H7 (cell line): ENCODE measurements around the gene CPSF4L. TPM values are rescaled to one million over a fixed set of nuclear protein-coding genes. Genes with fewer than 3 reads are reported as not detected.
A peak's percentile ranks its signal among the peaks of the same experiment; 100 is the strongest.

Experiments
- DNase-seq: peaks from one replicate; pipeline ENCODE4 v3.0.0; 2012
- H3K27me3 ChIP-seq: 2 replicates; pipeline ENCODE4 v1.6.0; 2011; ENCODE audit warnings: mild to moderate bottlenecking, low read length; ENCODE audit not compliant: control insufficient read depth, insufficient read depth
- H3K36me3 ChIP-seq: replicated peaks from 2 replicates; pipeline ENCODE4 v1.5.1; 2011; ENCODE audit warnings: low read length; ENCODE audit not compliant: control insufficient read depth, insufficient read depth
- H3K4me3 ChIP-seq: 2 replicates; pipeline ENCODE4 v1.5.1; 2011; ENCODE audit warnings: low read depth, mild to moderate bottlenecking, control low read depth, low read length, moderate library complexity; ENCODE audit not compliant: insufficient read depth
- total RNA-seq: library from RNA; depleted of rRNA; stranded (reverse); fragments of >200 nt; shearing (Covaris generic); gene quantifications from 2 replicates; pipeline ENCODE4 v1.2.3, GENCODE V29; 2014

CPSF4L gene
- total RNA-seq, 1 experiment from 2014 or later: not detected

GRCh38 chr17:73283250-73283649 lies 21.6 kb upstream of the CPSF4L start:
- no peaks in the 10 kb centered on the region for H3K27me3 ChIP-seq
- H3K4me3 ChIP-seq: no peak overlapping the region
- DNase-seq: no peak
- no peaks in the 10 kb centered on the region; the same call in 1 of the 2 replicates for H3K36me3 ChIP-seq

DNA sequence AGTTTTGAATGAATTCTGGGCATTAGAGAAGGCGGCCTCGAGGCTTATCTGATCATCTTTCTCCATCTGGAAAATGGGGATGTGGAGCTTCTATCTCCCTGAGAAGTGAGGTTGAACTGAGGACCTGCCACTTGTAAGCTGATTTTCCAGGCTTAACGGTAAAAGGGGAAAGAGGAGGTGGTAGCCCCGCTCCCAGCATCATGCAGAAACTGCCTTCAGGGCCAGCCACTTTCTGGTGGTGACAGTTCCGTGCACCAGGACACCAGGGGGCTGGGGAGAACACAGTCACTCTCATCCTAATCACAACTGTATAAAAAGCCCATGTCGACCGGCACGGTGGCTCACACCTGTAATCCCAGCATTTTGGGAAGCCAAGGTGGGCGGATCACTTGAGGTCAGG lies 20.9 kb upstream of the CPSF4L start:
- Histone ChIP-seq H3K27me3 (no peaks in the 10 kb centered on the region), H3K36me3 (no peaks in the 10 kb centered on the region; the same call in 1 of the 2 replicates), H3K4me3 (no peak overlapping the region)
- no peak for DNase-seq

DNA sequence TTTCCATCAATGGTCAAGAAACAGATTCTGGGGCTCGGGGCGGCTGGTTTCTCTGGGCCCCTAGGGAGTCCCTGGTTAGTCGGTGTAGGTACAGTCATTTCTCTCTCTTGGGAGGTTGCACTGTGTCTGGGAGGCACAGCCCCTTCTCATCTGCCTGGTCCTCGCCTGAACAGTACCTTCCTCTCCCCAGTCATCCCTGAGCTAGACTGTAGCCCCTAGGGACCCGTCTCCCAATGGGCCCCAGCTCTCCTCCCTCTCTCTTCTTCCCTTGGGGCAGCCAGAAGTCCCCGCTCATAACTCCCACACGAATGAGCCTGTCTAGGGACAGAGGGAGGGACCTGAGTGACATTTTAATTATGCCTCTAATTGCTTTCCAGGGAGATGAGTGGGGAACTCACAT lies 20.2 kb upstream of the CPSF4L start:
- H3K4me3 ChIP-seq: no peak overlapping the region
- no peaks in the 10 kb centered on the region for H3K27me3 ChIP-seq
- DNase-seq: no peak
- no peaks in the 10 kb centered on the region; the same call in 1 of the 2 replicates for H3K36me3 ChIP-seq

DNA sequence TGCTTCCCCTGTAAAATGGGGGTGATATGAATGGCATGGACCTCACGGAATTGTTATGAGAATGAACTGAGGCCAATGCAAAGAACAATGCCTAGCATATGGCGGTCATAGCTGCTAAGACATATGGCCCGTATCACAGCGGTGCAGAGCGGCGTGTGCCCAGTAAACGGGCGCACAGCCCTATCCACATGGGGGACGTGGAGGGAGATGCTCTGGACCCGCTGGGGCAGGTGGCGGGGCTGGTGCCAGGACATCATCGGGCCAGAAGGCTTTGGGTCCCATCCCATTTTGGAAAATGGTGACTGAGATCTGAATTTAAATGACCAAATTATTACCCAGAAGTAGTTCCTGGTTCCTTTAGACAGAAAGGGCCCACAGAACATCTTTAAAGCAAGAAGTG lies 18.5 kb upstream of the CPSF4L start:
- no peak for DNase-seq
- no peaks in the 10 kb centered on the region; the same call in 1 of the 2 replicates for H3K36me3 ChIP-seq
- no peak overlapping the region for H3K4me3 ChIP-seq
- no peaks in the 10 kb centered on the region for H3K27me3 ChIP-seq

GRCh38 chr17:73279704-73280103 lies 18.0 kb upstream of the CPSF4L start:
- H3K36me3 ChIP-seq: no peaks in the 10 kb centered on the region
- H3K4me3 ChIP-seq: no peak overlapping the region
- DNase-seq: no peak
- H3K27me3 ChIP-seq: no peaks in the 10 kb centered on the region

DNA sequence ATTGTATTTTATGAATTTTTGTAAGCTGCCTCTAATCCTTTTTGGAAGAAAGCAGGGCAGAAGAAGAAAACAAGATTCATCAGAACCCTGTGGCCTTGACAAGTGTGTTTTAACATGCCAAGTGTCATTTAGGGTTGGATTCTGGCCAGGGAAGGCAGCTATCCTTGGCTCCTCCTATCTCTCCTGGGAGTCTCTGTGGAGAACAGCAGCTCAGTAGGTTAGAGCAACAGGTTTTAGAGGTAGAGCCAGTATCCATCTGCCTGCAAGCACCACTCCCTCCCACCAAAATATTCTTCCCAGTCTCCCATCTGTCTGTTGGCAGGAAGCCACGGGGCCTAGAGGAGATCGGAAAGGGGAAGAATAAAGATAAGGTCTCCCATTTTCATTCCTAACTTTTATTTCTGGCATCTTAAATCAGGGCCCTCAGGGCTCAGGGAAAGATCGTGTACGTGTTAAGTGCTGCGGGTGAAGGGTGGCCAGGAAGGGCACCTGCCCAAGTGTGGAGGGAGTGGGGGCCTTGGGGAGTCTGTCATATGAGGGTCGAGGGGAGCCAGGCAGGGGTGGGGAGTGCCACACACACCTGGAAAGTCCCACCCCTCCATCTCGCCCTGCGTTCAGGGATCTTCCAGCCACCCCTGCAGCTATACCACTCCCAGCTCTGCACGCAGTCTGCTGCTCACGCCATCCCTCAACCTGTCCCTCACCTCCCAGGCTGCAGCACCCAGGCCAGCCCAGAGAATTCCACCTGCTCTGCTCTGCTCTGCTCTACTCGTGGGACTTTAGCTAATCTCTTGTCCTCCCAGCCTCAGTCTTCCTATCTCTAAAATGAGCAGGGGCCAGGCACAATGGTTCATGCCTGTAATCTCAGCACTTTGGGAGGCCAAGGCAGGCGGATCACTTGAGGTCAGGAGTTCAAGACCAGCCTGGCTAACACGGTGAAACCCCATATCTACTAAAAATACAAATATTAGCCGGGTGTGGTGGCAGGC lies 17.1 kb upstream of the CPSF4L start:
- peak; percentile 52 for DNase-seq
- no peaks in the 10 kb centered on the region for H3K36me3 ChIP-seq
- no peaks in the 10 kb centered on the region for H3K27me3 ChIP-seq
- no peak overlapping the region for H3K4me3 ChIP-seq

DNA sequence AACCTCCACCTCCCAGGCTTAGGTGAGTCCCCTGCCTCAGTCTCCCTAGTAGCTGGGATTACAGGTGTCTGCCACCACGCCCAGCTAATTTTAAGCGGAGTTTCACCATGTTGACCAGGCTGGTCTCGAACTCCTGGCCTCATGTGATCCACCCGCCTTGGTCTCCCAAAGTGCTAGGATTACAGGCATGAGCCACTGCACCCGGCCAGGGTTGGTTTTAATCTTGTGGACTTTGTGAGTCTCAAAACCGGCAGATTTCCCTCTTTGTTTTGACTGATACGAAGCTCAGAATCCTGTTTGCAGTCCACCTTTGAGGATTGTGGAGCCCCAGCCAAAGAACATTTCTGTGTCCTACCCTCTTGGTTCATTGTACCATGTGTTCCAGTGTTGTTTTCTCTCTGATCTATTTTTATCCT lies 16.4 kb upstream of the CPSF4L start:
- H3K27me3 ChIP-seq: no peaks in the 10 kb centered on the region
- no peak for DNase-seq
- no peaks in the 10 kb centered on the region for H3K36me3 ChIP-seq
- H3K4me3 ChIP-seq: no peak overlapping the region

GRCh38 chr17:73274490-73274889 lies 12.8 kb upstream of the CPSF4L start:
- H3K27me3 ChIP-seq: no peaks in the 10 kb centered on the region
- DNase-seq: no peak
- H3K36me3 ChIP-seq: no peaks in the 10 kb centered on the region
- H3K4me3 ChIP-seq: no peak overlapping the region

DNA sequence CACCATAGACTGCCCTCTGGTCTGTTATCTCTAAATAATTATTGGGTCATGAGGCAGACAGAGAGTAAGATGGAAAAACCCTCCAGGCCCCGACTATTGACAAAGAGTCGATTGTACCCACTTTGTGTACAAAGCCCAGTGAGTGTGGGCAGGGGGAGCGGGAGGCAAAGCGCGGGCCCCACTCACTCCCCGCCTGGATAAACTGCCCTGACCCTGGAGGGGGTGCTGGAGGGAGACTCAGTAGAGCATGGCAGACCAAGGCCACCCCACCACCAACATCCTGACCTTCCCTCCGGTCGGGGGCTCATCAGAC lies 11.2 kb upstream of the CPSF4L start:
- H3K27me3 ChIP-seq: no peaks in the 10 kb centered on the region

DNA sequence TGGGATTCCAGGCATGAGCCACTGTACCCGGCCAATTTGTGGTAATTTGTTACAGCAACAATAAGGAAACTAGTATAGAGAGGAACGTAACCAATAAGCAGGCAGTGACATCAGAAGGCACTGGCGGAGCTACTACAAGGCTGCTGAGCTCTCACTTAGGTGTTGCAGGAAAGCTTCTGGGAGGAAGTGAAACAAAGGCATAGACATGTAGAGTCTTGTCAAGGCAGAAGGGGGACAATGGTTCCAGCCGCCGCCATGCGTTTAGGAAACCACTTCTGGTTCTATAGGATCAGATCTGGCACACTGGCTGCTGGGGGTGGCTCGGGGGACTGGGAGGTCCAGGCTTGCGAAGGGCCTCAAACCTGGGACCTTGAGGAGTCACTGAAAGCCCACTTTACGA lies 9.4 kb upstream of the CPSF4L start:
- H3K36me3 ChIP-seq: no peaks in the 10 kb centered on the region
- H3K4me3 ChIP-seq: no peak overlapping the region
- no peak for DNase-seq
- no peaks in the 10 kb centered on the region for H3K27me3 ChIP-seq

More for the DNA sequence above, 11.2 kb upstream of the CPSF4L start:
- Histone ChIP-seq H3K36me3 (no peaks in the 10 kb centered on the region), H3K4me3 (no peak overlapping the region)
- DNase-seq: peak; percentile 59

DNA sequence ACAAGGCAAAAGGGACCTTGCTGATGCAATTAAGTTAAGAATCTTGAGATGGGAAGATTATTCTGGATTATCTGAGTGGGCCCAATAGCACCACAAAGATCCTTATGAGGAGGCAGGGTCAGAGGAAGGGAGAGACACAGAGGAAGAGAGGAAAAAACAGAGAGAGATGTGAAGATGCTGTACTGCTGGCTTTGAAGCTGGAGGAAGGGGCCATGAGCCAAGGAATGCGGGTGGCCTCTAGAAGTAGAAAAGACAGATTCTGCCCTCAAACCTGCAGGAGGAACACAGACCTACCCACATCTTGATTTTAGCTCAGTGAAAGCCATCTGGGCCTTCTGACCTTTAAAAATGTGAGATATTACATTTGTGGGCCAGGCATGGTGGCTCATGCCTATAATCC lies 8.1 kb upstream of the CPSF4L start:
- H3K36me3 ChIP-seq: no peaks in the 10 kb centered on the region
- no peak overlapping the region for H3K4me3 ChIP-seq
- no peaks in the 10 kb centered on the region for H3K27me3 ChIP-seq
- no peak for DNase-seq

GRCh38 chr17:73269329-73269615 lies 7.6 kb upstream of the CPSF4L start:
- Histone ChIP-seq H3K4me3 (no peak overlapping the region), H3K27me3 (no peaks in the 10 kb centered on the region), H3K36me3 (no peaks in the 10 kb centered on the region)
- no peak for DNase-seq

DNA sequence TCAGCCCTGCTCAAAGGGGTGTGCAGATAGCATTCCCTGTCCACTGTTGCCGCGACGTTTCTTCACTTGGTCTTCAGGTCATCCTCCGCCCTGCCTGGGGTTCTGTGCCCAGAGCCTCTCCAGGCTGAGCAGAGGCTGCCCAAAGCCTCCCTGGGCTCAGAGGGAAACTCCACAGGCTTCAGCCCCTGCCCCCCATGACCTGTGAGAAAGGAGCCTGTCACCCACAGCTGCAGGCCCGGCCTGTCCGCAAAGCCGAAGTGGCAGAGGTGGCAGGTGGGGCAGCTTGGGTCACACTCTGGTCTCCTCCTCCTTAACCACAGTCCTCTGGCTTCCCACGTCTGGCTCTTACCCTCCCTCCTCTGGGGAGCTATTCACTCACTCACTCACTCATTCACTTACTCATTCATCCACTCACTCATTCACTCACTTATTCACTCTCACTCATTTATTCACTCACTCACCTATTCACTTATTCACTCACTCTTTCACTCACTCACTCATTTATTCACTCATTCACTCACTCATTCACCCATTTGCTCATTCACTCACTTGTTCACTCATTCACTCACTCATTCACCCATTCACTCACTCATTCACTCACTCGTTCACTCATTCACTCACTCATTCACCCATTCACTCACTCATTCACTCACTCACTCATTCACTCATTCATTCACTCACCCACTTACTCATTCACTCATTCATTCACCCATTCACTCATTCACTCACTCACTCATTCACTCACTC lies 7.1 kb upstream of the CPSF4L start:
- no peaks in the 10 kb centered on the region for H3K36me3 ChIP-seq

DNA sequence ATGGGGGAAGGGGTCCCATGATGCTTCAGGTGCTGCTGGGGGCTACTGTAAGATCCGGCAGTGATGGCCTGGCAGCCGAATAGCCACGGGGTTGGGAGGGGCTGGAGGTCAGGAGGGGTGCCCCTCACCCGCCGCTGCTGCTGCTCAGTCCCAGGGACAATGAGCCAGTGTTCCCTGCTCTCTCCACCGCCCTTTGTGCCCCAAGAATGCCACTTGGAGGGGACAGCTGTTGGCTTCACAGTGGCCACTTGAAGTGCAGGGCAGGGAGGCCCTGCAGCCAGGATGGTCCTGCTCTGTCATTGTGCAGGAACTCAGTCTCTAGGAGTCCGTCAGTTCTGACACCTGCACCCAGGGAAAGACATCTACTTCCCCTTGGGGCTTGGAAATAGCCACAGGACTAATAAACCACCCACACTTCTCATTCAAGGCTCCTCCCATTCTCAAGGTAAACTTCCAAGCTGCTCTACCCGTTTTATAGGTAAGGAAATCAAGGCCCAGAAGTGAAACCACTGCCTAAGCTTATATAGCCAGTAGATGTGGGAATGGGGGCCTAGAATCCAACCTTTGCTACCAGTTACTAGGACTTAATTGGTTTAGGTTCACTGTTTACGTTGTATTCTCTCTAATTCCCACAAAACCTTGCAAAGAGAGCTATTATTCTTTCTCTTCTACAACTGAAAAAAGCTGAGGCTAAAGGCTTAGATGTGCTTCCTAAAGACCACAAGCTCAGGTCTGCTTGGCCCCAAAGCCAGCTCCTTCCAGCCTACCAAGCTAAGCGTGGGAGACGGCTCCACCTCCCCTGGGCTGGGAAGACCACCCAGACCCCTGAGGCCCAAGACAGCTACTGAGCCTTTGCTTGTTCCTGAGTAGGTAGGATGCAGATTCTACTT lies 6.2 kb upstream of the CPSF4L start:
- Histone ChIP-seq H3K27me3 (no peaks in the 10 kb centered on the region), H3K36me3 (no peaks in the 10 kb centered on the region), H3K4me3 (no peak overlapping the region)
- DNase-seq: peak; percentile 46

More for the DNA sequence above, 7.1 kb upstream of the CPSF4L start:
- Histone ChIP-seq H3K4me3 (no peak overlapping the region), H3K27me3 (no peaks in the 10 kb centered on the region)
- peak; percentile 46 for DNase-seq
